HG03280 (cell line): ENCODE data around the gene OR56A1.
"Not testable (repeated sequence)": the region's sequence is repeated elsewhere in the genome, so short reads cannot be mapped to it uniquely, and the experiment has no call there.

ENCODE experiments used
- ATAC-seq: cut with Tn5 transposase; IDR thresholded peaks from one replicate; pipeline ENCODE4 v1.9.1; 2021; ENCODE audit warnings: mild to moderate bottlenecking, moderate library complexity; ENCODE audit not compliant: unreplicated experiment

OR56A1 gene, protein sequence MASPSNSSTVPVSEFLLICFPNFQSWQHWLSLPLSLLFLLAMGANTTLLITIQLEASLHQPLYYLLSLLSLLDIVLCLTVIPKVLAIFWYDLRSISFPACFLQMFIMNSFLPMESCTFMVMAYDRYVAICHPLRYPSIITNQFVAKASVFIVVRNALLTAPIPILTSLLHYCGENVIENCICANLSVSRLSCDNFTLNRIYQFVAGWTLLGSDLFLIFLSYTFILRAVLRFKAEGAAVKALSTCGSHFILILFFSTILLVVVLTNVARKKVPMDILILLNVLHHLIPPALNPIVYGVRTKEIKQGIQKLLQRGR

DNA sequence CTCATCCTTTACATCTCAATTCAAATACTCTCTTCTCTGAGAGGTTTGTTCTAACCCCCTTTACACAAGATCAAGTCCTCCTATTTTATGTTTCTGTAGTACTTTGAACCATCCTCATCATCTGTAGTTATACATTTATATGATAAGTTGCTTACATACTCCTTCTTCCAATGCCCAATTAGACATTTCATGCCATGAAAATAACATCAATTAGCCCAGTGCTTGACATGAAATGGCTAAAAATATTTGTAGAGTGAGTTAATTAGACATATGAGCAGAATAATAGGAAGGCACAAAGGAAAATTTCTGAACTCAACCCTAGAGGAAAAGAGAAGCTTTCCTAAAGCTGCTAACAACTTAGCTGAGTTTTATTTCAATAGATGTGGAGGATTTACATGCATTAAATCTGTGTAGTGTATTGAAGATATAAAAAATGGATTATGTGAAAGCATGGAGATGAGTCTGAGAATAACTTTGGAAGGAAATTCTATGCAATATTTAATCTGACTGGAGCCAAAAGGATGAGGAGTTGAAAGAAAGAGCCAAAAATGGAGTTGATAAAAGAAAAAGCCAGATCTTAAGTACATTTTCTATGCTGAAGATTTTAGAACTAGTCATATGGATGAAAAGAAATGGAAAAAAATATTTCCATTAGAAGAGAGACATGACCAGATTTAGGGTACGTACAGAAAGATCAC is at the start of gene OR56A1:
OR56A1 (minus strand) TSS at position 51 of the 698 bp plus-strand sequence. CDS start 3,066 bp downstream, outside the sequence.
- ATAC-seq = no peak

DNA sequence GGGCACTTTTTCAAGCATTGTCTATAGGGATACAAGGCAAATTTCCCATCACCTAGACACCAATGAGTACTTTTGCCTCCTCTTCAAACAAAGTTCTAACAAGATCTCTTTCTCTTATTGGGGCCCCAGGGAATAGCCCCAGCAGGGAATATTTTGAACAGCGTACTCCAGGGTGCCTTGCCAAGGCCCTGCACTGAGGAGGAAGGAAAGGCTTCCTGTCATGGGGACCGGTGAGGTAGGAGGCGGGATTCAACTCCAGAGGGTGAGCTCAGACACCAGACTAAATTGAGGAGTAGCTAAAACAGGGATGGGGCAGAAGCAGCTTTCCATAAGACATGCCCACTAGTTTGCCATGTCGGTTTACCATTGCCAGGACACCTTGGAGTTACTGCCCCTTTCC is 48.9 kb upstream of the OR56A1 start:
- no peak for ATAC-seq

DNA sequence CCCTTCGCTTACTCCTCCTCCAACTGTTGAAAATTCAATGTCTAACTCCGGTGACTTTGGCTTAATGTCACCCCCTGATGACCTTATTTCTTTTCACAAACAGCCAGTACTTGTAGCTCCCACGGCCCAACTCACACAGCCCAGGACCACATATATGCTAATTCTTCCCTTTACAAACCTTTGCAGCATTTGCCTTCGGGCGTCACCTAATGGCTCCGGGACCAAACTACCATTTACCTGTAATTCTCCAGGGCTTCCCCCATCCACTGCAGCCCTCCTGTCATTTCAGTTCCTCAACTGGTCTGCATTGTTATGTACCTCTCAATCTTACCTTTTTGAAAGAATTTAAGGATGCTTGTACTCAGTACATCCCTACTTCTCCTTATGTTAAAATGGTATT is 47.2 kb upstream of the OR56A1 start:
- no peak for ATAC-seq

DNA sequence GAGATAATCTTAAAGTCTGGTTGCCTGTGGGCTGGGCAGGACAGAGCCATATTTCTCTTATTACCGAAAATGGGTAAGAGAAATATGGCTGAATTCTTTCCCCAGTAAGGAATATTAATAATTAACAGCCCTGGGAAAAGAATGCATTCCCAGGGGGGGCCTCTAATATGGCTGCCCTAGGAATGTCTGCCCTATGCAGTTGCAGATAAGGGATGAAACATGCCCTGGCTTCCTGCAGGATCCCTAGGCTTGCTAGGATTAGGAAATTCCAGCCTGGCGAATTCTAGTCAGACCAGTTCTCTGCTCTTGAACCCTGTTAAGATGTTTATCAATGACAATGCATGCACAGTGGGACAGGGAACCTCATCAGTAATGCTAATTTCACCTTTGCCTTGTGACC is 45.9 kb upstream of the OR56A1 start:
- not testable (repeated sequence) for ATAC-seq

DNA sequence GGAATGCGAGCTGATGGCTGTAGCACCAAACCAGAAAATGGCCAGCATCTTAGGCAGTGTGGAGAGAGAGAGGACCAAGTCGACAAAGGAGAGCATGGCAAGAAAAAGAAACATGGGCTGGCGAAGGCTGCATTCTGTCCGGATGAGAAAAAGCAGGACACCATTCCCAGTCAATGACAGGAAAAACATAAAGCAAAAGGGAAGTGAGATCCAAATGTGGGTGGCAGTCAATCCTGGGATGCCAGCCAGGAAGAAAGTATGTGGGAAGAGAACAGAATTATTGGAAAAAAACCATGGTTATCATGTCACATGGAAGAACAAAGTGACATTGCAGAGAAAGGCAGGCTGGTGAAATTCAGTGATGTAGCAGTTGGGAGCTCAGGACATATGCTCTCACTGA is 36.9 kb upstream of the OR56A1 start:
- ATAC-seq = no peak

DNA sequence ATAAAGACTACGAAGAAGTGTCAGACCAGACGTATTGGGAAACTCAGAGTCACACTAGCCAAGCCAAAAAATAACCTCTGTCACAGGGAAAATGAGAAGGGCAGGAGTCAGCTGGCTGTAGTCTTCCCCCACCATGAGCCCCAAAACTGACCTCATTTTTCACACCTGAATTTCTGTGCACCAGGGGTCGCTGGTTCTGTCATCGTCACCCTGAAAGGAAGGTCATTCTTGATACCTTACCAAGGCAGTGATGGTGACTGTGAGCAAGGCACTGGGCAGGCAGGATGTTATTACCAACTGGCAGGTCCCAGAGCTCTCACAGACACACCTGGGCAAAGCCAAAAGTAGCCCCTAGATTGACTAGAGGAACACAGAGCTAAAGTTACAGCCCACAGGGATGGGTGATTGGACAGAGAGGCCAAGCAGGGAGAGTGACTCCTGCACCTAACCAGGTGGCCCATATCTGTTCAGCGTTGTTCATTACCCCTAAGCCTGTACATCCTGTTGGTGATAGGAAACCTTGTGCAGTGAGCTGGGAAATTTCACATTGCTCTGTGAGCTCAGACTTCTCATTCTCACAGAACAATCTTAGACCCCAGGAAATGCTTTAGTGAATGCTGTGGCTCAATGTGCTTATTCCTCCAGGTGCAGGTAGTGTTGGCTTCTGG is 32.3 kb upstream of the OR56A1 start:
- ATAC-seq = no peak

DNA sequence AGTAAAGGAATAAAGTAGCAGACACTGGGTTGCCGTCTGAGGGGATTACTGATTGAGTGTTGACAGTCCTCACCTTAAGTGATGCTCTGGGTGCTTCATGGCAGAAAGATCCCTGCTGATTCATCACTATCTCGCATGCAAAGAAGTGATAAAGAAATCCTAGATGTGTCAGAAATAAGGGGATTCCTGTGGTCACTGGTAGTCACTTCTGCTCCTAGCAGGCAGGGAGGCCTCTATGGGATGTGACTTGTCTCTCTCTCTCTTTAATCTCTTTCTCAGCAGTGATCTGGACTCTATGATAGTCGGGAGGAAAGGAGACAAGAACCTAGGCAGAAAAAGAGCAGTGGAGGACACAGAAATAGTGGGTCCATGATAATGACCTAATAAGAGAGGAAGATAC is 30.9 kb upstream of the OR56A1 start:
- no peak for ATAC-seq

DNA sequence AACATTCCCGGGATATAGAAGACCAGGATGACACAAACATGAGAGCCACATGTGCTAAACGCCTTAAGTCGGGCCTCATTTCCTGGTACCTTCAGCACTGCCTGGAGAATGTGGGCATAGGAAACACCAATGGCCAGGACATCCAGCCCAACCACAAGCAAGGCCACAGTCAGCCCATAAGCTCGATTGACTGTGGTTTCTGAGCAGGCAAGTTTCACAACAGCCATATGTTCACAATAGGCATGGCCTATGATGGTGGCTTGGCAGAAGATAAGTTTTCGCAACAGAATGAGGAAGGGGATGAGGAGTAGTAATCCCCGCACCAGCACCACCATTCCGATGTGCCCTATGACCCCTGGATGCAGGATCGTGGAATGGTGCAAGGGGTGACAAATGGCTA is 26.9 kb upstream of the OR56A1 start:
- ATAC-seq = no peak

DNA sequence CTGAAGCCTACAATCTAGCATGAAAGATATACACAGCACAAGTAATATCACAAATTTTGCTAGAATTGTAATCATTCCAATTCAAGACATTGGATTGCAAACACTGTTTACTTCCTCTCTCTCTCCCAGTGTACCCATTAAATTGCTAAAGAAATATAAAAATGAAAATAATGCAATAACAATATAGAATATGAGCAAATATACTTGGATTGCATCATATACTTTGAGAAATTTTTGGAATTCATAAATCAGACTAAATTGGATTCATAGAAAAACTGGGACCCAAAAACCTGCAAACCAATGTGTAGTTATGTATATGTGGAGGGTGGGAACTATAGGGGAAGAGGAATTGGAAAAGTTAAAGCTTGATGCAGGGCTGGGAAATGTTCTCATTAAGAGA is 25.0 kb upstream of the OR56A1 start:
- ATAC-seq = no peak

DNA sequence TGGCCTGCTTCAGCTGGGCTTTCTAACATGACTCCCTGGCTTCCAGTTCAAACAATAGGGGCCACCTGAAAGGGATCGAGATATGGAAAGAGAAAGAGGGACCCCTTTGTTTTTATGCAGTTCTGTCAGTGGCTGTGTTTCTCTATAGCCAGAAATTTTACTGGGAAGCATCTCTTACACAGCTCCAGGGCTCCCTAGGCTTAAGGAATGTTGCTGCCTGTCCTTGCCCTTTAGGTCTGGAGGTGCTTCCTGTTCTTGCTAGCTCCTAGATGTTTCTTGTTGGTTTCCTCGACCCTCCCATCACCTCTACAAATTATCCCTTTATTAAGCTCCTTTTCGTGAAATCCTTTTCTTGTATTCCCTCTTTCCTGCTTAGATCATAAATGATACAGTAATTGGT is 21.8 kb upstream of the OR56A1 start:
- ATAC-seq = no peak

DNA sequence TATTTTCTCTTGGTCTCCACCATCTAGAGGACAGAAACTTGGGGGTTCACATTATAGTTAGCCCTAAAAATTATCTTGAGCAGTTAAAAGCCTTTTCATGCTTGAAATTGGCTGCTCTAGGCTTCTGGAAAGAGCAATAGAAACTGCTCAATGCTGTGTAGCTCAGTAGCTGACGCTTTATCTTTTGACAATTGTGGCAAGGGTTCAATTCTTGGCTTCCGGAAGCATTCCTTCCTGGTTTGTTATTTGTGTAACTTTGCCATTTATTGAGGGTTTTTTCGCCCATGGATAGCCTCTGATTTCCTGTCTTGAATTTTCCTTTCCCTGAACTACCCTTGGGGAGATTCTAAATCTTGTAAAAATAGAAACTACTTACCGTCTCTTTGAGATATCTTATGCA is 10.3 kb upstream of the OR56A1 start:
- ATAC-seq = no peak

DNA sequence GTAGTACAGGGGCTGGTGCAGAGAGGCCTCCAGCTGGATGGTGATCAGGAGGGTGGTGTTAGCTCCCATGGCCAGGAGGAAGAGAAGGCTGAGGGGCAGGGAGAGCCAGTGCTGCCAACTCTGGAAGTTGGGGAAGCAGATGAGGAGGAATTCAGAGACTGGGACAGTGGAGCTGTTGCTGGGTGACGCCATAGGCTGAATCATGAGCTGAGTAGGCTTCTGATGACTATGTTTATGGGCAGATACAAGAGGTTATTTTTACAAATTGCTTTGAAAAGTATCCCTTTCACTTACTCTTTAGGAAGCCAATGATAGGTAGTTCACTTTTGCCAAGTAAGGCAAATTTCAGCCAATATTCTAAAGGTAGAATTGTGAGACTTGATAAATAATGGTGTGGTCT is 3.1 kb downstream of the OR56A1 start:
- ATAC-seq = no peak

DNA sequence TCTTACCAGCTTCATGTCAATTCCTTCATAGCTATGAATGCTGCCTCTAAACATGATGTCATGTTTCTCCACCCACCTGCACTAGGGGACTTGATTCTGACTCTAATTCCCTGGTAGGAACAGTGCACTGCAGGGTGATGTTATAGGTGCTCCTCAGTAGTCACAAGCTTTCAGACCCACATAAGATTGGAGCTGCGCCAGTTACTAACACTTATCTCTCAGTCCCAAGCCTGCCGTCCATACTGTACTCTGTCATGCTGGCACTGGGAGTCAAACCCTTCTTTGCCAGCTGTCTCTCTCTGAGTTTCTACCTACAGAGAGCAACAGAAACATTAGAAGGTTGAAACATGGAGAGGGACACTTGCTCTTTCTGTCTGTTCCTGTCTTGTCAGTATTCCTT is 5.5 kb downstream of the OR56A1 start:
- no peak for ATAC-seq

DNA sequence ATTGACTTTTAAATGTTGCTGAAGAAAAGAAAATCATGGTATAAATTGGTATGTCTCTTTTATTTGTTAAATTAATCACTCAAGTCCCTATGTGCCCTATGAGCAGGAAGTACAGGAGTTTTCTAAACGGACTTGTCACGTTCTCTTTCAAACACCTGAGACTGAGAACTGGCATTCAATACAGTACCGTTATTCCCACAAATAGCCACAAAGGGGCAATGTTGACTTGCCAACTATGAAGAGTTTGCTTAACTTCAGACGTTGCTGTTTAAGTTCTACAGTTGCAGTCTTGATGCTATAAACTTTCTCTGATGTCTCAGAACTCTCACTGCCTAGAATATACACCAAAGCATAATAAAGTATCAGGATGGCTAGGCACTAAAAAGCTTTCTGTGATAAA is 7.6 kb downstream of the OR56A1 start:
- peak; percentile 62 for ATAC-seq

DNA sequence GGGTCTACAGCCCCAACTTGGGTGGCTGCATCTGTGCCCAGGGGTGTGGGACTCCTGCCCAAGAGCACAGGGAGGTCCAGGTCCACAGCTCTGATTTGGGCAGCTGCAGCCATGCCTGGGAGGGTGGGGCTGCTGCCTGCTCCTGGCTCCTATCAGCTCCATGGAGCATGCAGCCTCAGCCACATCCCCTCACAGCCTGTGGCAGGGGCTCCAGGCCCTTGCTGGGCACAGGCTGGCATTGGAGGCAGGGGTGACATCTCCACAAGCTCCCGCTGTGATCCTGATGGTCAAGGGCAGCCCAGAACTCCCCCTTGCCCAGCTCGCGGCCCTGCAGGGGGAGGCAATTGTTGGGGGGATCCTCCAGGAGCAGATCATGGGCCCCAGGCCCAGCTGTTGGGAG is 17.5 kb downstream of the OR56A1 start:
- no peak for ATAC-seq

DNA sequence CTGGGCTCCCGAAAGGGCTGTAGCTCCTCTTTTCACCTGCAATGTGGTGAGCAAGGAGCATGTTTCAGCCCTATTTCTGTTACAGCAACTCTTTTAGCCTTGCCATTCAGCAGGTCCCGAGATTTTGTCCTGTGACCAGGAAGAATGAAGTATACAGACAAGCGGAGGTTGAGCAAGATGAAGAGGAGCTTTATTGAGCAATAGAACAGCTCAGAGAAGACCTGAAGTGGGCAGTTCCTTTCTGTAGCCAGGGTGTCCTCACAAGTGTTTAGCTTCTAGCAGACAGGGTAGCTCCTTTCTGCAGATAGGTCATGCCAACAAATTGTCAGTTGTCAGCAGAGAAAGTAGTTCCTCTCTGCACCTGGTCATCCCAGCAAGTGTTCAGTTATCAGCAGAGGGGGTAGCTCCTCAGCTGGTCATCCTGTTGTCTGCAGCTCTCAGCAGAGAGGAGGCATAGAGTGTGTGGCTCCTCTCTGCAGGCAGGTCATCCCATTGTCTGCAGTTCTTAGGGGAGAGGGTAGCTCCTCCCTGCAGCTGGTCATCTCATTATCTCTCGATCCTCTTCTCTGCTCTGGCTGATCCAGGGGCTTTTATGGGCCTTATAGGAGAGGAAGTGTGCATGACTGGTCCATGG is 18.4 kb downstream of the OR56A1 start:
- no peak for ATAC-seq

DNA sequence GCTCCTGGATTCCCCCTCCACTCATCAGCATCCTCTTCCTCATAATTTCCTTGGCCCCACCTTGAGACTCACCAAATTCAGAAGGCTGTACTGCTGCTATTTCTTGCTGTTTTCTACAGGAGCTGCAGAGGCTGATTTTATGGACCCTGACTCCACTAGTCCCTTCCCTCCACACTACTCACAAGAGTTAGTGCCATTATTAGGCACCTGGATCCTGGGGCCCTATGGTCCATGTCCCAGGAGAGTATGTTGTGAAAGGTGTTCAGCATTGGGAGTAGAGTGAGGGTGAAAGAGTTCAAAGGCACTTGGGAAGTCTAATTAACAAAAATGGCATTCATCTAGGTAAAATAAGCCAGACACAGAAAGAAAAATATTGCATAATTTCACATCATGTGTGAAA is 23.7 kb downstream of the OR56A1 start, which contains the start of gene OR56A4:
OR56A4 (minus strand) TSS at position 101 of the 400 bp plus-strand sequence. CDS start 3,954 bp downstream, outside the sequence.
- ATAC-seq = no peak

DNA sequence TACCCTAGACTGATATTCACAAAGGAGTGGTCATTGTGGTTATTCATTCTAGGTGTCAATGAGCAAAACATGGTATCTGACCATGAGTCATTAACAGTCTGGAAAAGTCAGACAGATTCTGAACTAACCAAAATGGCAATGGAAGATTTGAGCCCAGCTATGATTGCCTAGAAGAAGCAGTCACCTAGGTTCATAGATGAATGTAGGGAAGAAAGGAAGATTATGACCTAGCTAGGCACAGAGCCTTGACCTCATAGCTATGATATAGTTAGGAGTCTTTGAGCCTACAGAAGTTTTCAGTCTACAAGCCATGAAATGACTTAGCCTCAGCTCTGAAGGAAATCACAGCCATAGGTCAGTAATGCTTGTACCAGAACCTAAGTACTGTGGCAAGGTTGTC is 24.2 kb downstream of the OR56A1 start:
- no peak for ATAC-seq

DNA sequence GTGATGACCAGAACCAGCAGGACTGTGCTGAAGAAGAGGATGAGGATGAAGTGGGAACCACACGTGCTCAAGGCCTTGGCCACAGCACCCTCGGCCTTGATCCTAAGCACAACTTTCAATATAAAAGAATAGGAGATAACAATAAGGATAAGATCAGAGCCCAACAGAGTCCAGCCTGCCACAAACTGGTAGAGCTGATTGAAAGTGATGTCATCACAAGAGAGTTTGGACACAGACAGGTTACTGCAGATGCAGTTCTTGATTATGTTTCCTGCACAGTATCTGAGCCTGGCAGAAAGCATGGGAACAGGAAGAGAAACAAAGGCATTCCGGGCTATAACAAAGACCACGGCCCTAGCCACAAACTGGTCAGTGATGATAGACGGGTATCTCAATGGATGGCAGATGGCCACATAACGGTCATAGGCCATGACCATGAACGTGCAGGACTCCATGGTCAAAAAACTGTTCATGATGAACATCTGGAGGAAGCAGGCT is 28.3 kb downstream of the OR56A1 start:
- no peak for ATAC-seq

DNA sequence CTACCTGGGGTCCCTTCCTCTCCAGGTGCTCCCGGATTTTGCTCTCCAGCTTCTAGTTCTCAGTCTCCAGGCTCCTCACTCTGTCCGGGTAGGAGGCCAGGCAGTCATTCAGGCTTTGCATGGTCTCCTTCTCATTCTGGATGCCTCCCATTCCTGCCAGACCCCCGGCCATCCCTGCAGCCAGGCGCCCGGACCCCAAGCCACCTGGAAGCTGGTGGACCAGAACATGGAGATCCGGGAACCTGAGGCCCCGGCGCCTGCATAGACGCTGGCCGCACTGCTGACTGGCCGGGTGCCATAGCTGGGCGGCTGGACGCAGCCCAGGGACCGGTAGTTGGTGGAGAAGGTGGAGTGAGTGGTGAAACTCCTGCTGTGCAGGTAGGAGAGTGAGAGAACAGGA is 35.8 kb downstream of the OR56A1 start:
- ATAC-seq = no peak

DNA sequence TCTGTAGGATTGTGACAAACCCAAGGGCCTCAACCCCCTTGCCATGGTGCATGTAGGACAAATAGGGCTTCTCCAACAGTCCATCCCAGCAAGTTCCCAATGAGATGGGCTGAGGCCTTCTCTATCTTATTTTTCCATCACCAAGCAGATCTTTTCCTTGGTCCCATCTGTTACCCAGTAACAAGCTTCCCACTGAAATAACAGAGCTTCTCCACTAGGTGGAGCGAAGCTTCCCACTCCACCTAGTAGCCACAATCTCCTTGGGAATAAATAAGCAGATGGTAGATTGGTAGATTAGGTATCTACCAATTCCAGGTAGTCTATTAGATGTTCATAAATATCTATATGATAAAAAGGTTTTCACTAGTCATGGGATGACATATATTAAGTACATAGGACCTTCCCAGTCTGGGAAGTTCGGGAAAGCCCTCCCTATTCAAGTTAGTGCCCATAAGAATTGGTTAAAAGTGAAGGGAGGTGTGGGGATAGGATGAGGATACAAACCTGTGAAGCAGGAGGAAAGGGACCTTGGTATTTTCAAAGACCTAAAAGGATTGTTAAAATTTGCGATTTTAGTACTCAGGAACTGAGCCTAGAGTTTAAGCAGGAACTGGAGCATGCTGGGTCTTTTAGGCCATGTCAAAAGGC is 37.8 kb downstream of the OR56A1 start:
- no peak for ATAC-seq
